K562 (cell line): ENCODE results near the gene PCMTD2. TPM values are rescaled to one million over a fixed set of nuclear protein-coding genes. Genes with fewer than 3 reads are reported as not detected.
A peak's percentile ranks its signal among the peaks of the same experiment; 100 is the strongest.

Experiments used
- HNRNPLL ChIP-seq: fragments of 200-400 bp; formaldehyde crosslinking; IDR thresholded peaks from 2 replicates; pipeline ENCODE4 v1.6.1; 2017; ENCODE audit warnings: low read length, low read depth, mild to moderate bottlenecking; ENCODE audit not compliant: poor library complexity, severe bottlenecking
- MECOM ChIP-seq: fragments of 250-450 bp; sonication (Bioruptor Pico); IDR thresholded peaks from 2 replicates; pipeline ENCODE4 v1.8.0; 2022; ENCODE audit warnings: inconsistent platforms
- NR3C1 ChIP-seq: sonication (generic); formaldehyde crosslinking; IDR thresholded peaks from 2 replicates; pipeline ENCODE4 v1.8.1; 2022; ENCODE audit warnings: missing genetic modification reagents
- PHF21A ChIP-seq: fragments of 450-650 bp; IDR thresholded peaks from 2 replicates; pipeline ENCODE4 v1.6.1; 2017; ENCODE audit warnings: low read depth, borderline replicate concordance
- PPARD ChIP-seq: fragments of 250-450 bp; sonication (Bioruptor Pico); IDR thresholded peaks from 2 replicates; pipeline ENCODE4 v1.8.0; 2022; ENCODE audit warnings: inconsistent platforms, mild to moderate bottlenecking, moderate library complexity
- PTTG1 ChIP-seq: fragments of 450-650 bp; IDR thresholded peaks from 2 replicates; pipeline ENCODE4 v1.6.1; 2016; ENCODE audit warnings: low read depth, mild to moderate bottlenecking, missing genetic modification characterization, missing compliant biosample characterization
- RCOR1 ChIP-seq, 2 experiments: IDR thresholded peaks; 2 replicates each; pipeline ENCODE4 v1.6.1; 2012; ENCODE audit warnings: low read depth in 2 of 2, low read length in 2 of 2, borderline replicate concordance in 1 of 2, improper control_type of control experiment in 1 of 2
- XRCC5 ChIP-seq: fragments of 200-400 bp; formaldehyde crosslinking; IDR thresholded peaks from 2 replicates; pipeline ENCODE4 v1.6.1; 2017; ENCODE audit warnings: low read depth, mild to moderate bottlenecking, low read length
- ZNF224 ChIP-seq: sonication (generic); formaldehyde crosslinking; IDR thresholded peaks from 2 replicates; pipeline ENCODE4 v1.8.0; 2022; ENCODE audit warnings: mild to moderate bottlenecking, missing genetic modification reagents
- ZNF253 ChIP-seq: fragments of 250-450 bp; sonication (Bioruptor Pico); conservative IDR thresholded peaks from 2 replicates; pipeline ENCODE4 v1.6.1; 2021; ENCODE audit warnings: mild to moderate bottlenecking
- polyA plus RNA-seq, 8 experiments: library from polyadenylated mRNA; depleted of rRNA in 4 of 8; stranded (reverse) in 5 of 8; unstranded in 3 of 8; fragments of >200 nt; fragmentation: Nextera tagmentation in 2 of 8; fragmentation: Illumina TruSeq in 1 of 8; extraction: Ambion mirVana in 2 of 8; extraction: Trizol in 1 of 8; gene quantifications; 2 replicates each; pipeline versions ENCODE4 v1.2.1 to v1.2.3, GENCODE V29; 2011 to 2014; ENCODE audit warnings: inconsistent platforms in 1 of 8, missing spikeins in 1 of 8
- total RNA-seq, 7 experiments: library from RNA; depleted of rRNA in 6 of 7; stranded (reverse); fragments of >200 nt in 6 of 7; fragmentation: Illumina TruSeq in 2 of 7; extraction: Trizol in 2 of 7; gene quantifications; 2 replicates each; pipeline versions ENCODE4 v1.2.1 to v1.2.3, GENCODE V29; 2011 to 2021; ENCODE audit warnings: low replicate concordance in 1 of 7
- TF ChIP-seq, protein P1 (sequence below), 2 experiments: fragments of 450-650 bp in 1 of 2; sonication (generic) in 1 of 2; formaldehyde crosslinking in 1 of 2; IDR thresholded peaks; 2 replicates each; pipeline versions ENCODE4 v1.7.1 to v1.9.0; 2016 to 2022; ENCODE audit warnings: inconsistent platforms in 1 of 2, mild to moderate bottlenecking in 1 of 2, missing genetic modification reagents in 1 of 2
- TF ChIP-seq, protein P2 (sequence below): fragments of 150-350 bp; conservative IDR thresholded peaks from 2 replicates; pipeline ENCODE4 v1.6.1; 2014; ENCODE audit warnings: low read length

PCMTD2 gene
- total and polyA plus RNA-seq, 9 of the 15 experiments (the other 6 are each of a cell fraction or from before 2014, with no cell fraction given) = 11.3 to 49.3 (median 28.4) TPM

DNA sequence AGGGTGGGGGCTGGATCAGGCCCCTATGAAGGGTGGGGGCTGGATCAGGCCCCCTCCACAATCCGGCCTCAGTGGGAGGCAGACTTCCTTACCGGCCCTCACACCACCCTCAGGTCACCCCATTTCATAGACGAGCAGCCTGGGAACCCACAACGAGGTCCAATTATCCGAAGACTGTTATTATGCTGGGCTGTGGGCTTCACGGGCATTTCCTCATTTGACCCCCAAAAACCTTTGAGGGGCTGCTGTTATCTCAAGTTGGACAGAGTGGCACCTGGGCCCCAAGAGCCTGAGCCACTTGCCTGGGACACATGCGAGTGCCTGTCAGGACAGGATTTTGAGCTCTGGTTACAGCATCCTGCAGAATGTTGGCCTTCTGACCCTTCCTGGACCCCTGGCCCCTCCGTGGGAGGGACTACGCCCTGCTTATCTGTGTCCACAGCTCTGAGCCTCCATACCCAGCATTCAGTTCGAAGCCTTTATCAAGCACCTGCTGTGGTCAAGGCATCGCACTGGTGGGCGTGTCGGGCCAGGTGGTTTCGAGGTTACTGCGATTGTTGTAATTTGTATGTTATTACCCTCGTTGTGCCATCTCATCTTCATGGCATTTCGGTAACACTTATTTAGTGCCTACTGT, 34.5 kb upstream of the PCMTD2 start (continued):
- TF ChIP-seq, protein P1, sequence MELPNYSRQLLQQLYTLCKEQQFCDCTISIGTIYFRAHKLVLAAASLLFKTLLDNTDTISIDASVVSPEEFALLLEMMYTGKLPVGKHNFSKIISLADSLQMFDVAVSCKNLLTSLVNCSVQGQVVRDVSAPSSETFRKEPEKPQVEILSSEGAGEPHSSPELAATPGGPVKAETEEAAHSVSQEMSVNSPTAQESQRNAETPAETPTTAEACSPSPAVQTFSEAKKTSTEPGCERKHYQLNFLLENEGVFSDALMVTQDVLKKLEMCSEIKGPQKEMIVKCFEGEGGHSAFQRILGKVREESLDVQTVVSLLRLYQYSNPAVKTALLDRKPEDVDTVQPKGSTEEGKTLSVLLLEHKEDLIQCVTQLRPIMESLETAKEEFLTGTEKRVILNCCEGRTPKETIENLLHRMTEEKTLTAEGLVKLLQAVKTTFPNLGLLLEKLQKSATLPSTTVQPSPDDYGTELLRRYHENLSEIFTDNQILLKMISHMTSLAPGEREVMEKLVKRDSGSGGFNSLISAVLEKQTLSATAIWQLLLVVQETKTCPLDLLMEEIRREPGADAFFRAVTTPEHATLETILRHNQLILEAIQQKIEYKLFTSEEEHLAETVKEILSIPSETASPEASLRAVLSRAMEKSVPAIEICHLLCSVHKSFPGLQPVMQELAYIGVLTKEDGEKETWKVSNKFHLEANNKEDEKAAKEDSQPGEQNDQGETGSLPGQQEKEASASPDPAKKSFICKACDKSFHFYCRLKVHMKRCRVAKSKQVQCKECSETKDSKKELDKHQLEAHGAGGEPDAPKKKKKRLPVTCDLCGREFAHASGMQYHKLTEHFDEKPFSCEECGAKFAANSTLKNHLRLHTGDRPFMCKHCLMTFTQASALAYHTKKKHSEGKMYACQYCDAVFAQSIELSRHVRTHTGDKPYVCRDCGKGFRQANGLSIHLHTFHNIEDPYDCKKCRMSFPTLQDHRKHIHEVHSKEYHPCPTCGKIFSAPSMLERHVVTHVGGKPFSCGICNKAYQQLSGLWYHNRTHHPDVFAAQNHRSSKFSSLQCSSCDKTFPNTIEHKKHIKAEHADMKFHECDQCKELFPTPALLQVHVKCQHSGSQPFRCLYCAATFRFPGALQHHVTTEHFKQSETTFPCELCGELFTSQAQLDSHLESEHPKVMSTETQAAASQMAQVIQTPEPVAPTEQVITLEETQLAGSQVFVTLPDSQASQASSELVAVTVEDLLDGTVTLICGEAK (IDR thresholded peaks at IDR 0.05) = no peak
- TF ChIP-seq, protein P1 (CRISPR knock-in tag; IDR thresholded peaks at IDR 0.05) = no peak
- TF ChIP-seq, protein P2, sequence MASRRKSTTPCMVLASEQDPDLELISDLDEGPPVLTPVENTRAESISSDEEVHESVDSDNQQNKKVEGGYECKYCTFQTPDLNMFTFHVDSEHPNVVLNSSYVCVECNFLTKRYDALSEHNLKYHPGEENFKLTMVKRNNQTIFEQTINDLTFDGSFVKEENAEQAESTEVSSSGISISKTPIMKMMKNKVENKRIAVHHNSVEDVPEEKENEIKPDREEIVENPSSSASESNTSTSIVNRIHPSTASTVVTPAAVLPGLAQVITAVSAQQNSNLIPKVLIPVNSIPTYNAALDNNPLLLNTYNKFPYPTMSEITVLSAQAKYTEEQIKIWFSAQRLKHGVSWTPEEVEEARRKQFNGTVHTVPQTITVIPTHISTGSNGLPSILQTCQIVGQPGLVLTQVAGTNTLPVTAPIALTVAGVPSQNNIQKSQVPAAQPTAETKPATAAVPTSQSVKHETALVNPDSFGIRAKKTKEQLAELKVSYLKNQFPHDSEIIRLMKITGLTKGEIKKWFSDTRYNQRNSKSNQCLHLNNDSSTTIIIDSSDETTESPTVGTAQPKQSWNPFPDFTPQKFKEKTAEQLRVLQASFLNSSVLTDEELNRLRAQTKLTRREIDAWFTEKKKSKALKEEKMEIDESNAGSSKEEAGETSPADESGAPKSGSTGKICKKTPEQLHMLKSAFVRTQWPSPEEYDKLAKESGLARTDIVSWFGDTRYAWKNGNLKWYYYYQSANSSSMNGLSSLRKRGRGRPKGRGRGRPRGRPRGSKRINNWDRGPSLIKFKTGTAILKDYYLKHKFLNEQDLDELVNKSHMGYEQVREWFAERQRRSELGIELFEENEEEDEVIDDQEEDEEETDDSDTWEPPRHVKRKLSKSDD = no peak
- 0 out of 2 replicates have a peak, but pooled peaks have one; percentile 8 for TF ChIP-seq PHF21A
- no peak for TF ChIP-seq ZNF224 (CRISPR knock-in tag)
- no peak for TF ChIP-seq HNRNPLL
- TF ChIP-seq ZNF253 (CRISPR knock-in tag) = no peak
- no peak for TF ChIP-seq PPARD (CRISPR knock-in tag)
- peak; percentile 81; the same call in 1 of the 2 replicates for TF ChIP-seq XRCC5
- TF ChIP-seq PTTG1 (tag) = no peak
- no peak for TF ChIP-seq NR3C1 (CRISPR knock-in tag)
- TF ChIP-seq RCOR1 (IDR thresholded peaks at IDR 0.05; ENCODE audit: borderline replicate concordance in 1 of 2, low read depth in 2 of 2, low read length in 2 of 2) = peak; percentile 98 to 100; a peak in 3 of 4 replicates
- TF ChIP-seq MECOM (CRISPR knock-in tag) = peak; percentile 71
